ENCODE measurements around the gene SEMA4B.
"Not testable (repeated sequence)": the region's sequence is repeated elsewhere in the genome, so short reads cannot be mapped to it uniquely, and the experiment has no call there.

The SEMA4B gene

DNA sequence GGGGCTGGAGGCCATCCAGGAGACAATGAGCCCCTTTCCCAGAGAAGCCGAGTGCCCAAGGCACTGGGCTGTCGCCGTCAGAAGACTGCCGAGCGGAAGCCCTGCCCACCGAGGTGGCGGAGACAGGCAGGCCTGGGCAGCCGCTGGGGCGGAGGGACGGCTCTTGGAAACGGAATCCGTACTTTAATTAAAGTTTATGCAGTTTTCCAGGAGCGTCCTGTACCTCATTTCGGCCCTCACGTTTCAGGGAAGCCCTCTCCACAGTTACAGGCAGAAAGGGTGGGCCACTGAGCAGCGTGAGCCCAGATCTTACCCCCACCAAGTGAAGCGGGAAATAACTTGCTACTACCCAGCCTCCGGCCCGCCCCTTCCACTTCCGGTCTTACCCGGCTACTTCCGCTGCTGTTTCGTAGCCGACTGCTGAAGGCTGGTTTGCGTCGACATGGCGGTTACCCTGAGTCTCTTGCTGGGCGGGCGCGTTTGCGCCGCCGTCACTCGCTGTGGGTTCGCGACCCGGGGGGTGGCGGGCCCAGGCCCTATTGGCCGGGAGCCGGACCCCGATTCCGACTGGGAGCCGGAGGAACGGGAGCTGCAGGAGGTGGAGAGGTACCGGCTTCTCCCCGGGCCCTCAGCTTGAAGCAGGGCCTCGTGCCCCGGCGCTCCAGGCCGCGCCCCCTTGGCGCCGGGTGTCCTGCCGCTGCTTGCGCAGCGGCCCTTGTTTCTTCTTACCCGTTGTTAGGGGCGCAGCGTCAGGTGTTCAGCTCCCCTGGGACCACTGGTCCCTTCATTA, 64.3 kb downstream of the SEMA4B start, which contains the start of gene NGRN:
NGRN (plus strand) TSS at position 402 of the 790 bp plus-strand sequence; CDS start at position 443, 41 bp downstream.
- DNase-seq: peak; percentile 86

GRCh38 chr15:90266061-90266431, 64.9 kb downstream of the SEMA4B start:
- peak; percentile 65 for DNase-seq

- DNase-seq: no peak
These were observed 65.4 kb downstream of the SEMA4B start for GRCh38 chr15:90266485-90266884.

GRCh38 chr15:90268415-90268814, 67.3 kb downstream of the SEMA4B start:
- no peak for DNase-seq

- DNase-seq: no peak
These were observed 69.5 kb downstream of the SEMA4B start for GRCh38 chr15:90270502-90271150.

DNA sequence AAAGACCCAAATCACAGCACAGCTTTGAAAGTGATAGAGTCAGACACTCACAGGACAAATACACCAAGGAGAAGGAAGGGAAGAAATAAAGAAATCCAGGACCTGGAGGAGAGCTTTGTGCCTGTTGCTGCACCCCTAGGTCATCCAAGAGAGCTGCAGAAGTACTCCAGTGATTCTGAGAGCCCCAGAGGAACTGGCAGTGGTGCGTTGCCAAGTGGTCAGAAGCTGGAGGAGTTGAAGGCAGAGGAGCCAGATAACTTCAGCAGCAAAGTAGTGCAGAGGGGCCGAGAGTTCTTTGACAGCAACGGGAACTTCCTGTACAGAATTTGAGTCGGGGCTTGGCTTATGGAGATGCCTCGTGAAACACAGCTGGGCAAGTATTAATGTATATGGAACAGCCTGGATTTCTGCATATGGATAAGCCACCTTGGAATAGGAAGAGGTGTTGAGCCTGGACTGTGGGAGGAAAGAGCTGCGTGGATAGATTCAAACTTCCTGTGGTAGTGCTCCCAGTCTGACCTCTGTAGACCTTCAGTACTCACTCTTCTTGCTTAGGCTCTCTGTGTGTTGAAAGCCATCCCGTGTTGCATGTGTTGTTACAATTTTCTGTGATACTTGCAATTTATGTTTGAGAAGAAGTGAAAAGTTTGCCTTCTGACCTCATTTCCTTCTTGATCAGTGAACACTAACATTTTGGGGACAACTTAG, 70.5 kb downstream of the SEMA4B start:
- no peak for DNase-seq

DNA sequence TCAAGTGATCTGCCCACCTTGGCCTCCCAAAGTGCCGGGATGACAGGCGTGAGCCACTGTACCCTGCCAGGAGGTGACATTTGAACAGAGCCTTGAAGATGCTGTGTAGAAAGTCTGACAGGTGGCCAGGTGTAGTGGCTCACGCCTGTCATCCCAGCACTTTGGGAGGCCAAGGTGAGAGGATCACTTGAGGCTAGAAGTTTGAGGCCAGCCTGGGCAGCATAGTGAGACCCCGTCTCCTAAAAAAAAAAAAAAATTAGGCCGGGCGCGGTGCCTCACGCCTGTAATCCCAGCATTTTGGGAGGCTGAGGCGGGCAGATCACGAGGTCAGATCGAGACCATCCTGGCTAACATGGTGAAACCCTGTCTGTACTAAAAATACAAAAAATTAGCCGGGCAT, 77.3 kb downstream of the SEMA4B start:
- not testable (repeated sequence) for DNase-seq
